Panc1 (cell line): ENCODE measurements around the gene CCSER2. TPM values are rescaled to one million over a fixed set of nuclear protein-coding genes. Genes with fewer than 3 reads are reported as not detected.

Experiments
- ATAC-seq: fragments of 200-7000 bp; cut with Tn5 transposase; 2 replicates; pipeline ENCODE4 v1.9.1; 2020; ENCODE audit warnings: mild to moderate bottlenecking, moderate library complexity
- BruUV-seq: library from RNA; stranded (reverse); fragments of 400-500 nt; replicated peaks from 2 replicates; lab custom pipeline; 2021; lab: Mats Ljungman, UMichigan
- CTCF ChIA-PET: fragments of 300-600 bp; sonication (Branson Sonifier 250); formaldehyde crosslinking; loops from one replicate; lab custom pipeline; 2022; ENCODE audit warnings: antibody characterized with exemption; lab: Charles Lee
- POLR2A ChIA-PET: fragments of 300-600 bp; sonication (Branson Sonifier 250); formaldehyde crosslinking; loops from one replicate; lab custom pipeline; 2022; ENCODE audit warnings: antibody characterized with exemption; lab: Charles Lee
- DNase-seq: peaks from one replicate; pipeline ENCODE4 v3.0.0-alpha.2; 2010; ENCODE audit warnings: low read depth, low spot score
- H3K27ac ChIP-seq: 2 replicates; pipeline ENCODE4 v1.5.1; 2011; ENCODE audit warnings: mild to moderate bottlenecking, low read length, inconsistent platforms
- H3K27me3 ChIP-seq: fragments of 200-500 bp; sonication (Bioruptor generic); 2 replicates; pipeline ENCODE4 v1.6.0; 2014; ENCODE audit warnings: low read length, inconsistent platforms; ENCODE audit not compliant: control insufficient read depth, insufficient read depth
- H3K36me3 ChIP-seq: fragments of 200-500 bp; sonication (Bioruptor generic); 2 replicates; pipeline ENCODE4 v1.5.1; 2014; ENCODE audit warnings: inconsistent platforms, mild to moderate bottlenecking, low read length, moderate library complexity; ENCODE audit not compliant: control insufficient read depth, insufficient read depth
- H3K4me1 ChIP-seq: 2 replicates; pipeline ENCODE4 v1.5.1; 2011; ENCODE audit warnings: inconsistent platforms, mild to moderate bottlenecking, low read length, moderate library complexity; ENCODE audit not compliant: control insufficient read depth, insufficient read depth
- H3K4me3 ChIP-seq, 2 experiments: 2 replicates each; pipeline ENCODE4 v1.5.1; 2011 to 2012; ENCODE audit warnings: low read depth in 2 of 2, low read length in 2 of 2, mild to moderate bottlenecking in 2 of 2, inconsistent platforms in 1 of 2, moderate library complexity in 1 of 2
- H3K9me3 ChIP-seq: fragments of 200-500 bp; sonication (Bioruptor generic); 2 replicates; pipeline ENCODE4 v1.5.1; 2014; ENCODE audit warnings: low read depth, mild to moderate bottlenecking, inconsistent platforms, low read length, moderate library complexity; ENCODE audit not compliant: control insufficient read depth, insufficient read depth
- POLR2AphosphoS5 ChIP-seq: IDR thresholded peaks from 2 replicates; pipeline ENCODE4 v1.6.1; 2012; ENCODE audit warnings: mild to moderate bottlenecking, low read depth, low read length, moderate library complexity
- SIN3A ChIP-seq: IDR thresholded peaks from 2 replicates; pipeline ENCODE4 v1.6.1; 2012; ENCODE audit warnings: low read depth, mild to moderate bottlenecking, low read length, moderate library complexity, borderline replicate concordance; ENCODE audit not compliant: insufficient read depth
- TCF7L2 ChIP-seq: IDR thresholded peaks from 2 replicates; pipeline ENCODE4 v1.6.1; 2011; ENCODE audit warnings: mild to moderate bottlenecking, low read depth, low read length, inconsistent platforms
- in situ Hi-C: cut with HindIII; loops from 2 replicates; pipeline ENCODE4 v1.10.0; 2016; ENCODE audit warnings: low sequenced_read_pairs, low pct_unique_long_range_greater_than_20kb
- intact Hi-C: fragments of 100-400 bp; cut with micrococcal nuclease; formaldehyde crosslinking; loops from one replicate; pipeline ENCODE4 v1.10.0; 2022; ENCODE audit not compliant: unreplicated experiment
- total RNA-seq: library from RNA; stranded (reverse); gene quantifications from one replicate; pipeline ENCODE4 v1.2.1, GENCODE V29; 2021; ENCODE audit not compliant: unreplicated experiment
- TF ChIP-seq, protein P1 (sequence below), 2 experiments: IDR thresholded peaks; 2 replicates each; pipeline ENCODE4 v1.6.1; 2011 to 2012; ENCODE audit warnings: low read depth in 2 of 2, control low read depth in 1 of 2, low read length in 1 of 2, mild to moderate bottlenecking in 1 of 2, moderate library complexity in 1 of 2; ENCODE audit not compliant: insufficient read depth in 1 of 2
- TF ChIP-seq, protein P2 (sequence below): fragments of 450-650 bp; IDR thresholded peaks from 2 replicates; pipeline ENCODE4 v1.5.1; 2017; ENCODE audit warnings: mild to moderate bottlenecking

The CCSER2 gene
- total RNA-seq, 1 experiment from 2014 or later = 63.7 TPM

DNA sequence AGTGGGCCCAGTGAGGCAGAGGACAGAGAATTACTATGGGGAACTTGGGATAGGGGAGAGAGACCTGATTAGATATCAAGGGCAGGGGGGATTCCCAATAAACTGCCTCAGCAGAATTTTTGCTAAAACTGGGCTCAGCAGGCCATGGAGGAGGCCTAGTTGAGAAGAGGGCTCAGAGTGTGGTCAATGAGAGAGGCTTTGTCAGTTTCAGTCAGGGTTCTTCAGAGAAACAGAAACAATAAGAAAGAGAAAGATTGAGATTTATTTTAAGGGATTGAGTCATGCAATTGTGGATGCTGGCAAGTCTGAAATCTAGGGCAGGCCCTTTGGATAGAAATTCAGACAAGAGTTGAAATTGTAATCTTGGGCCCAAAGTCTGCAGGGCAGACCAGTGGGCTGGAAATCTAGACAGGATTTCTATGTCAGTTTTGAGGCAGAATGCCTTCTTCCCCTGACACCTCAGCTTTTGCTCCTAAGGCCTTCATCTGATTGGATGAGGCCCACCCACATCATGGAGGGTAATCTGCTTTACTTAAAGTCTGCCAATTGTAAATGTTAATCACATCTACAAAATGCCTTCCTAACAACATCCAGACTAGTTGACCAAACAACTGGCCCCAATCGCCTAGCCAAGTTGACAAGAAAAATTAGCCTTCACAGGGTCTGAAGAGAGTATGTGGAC, 33.5 kb upstream of the CCSER2 start:
- peaks cover 3% of the 10 kb centered on the region; the same call in 1 of the 2 replicates for H3K27me3 ChIP-seq
- CTCF ChIA-PET = no interaction called here
- no TSS peak for BruUV-seq
- no peaks in the 10 kb centered on the region for H3K36me3 ChIP-seq
- TF ChIP-seq POLR2AphosphoS5 = no peak
- TF ChIP-seq TCF7L2 = no peak
- TF ChIP-seq SIN3A = no peak
- TF ChIP-seq, protein P1, sequence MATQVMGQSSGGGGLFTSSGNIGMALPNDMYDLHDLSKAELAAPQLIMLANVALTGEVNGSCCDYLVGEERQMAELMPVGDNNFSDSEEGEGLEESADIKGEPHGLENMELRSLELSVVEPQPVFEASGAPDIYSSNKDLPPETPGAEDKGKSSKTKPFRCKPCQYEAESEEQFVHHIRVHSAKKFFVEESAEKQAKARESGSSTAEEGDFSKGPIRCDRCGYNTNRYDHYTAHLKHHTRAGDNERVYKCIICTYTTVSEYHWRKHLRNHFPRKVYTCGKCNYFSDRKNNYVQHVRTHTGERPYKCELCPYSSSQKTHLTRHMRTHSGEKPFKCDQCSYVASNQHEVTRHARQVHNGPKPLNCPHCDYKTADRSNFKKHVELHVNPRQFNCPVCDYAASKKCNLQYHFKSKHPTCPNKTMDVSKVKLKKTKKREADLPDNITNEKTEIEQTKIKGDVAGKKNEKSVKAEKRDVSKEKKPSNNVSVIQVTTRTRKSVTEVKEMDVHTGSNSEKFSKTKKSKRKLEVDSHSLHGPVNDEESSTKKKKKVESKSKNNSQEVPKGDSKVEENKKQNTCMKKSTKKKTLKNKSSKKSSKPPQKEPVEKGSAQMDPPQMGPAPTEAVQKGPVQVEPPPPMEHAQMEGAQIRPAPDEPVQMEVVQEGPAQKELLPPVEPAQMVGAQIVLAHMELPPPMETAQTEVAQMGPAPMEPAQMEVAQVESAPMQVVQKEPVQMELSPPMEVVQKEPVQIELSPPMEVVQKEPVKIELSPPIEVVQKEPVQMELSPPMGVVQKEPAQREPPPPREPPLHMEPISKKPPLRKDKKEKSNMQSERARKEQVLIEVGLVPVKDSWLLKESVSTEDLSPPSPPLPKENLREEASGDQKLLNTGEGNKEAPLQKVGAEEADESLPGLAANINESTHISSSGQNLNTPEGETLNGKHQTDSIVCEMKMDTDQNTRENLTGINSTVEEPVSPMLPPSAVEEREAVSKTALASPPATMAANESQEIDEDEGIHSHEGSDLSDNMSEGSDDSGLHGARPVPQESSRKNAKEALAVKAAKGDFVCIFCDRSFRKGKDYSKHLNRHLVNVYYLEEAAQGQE (IDR thresholded peaks at IDR 0.05; ENCODE audit: insufficient read depth in 1 of 2, low read depth in 2 of 2, low read length in 1 of 2) = no peak
- TF ChIP-seq, protein P2, sequence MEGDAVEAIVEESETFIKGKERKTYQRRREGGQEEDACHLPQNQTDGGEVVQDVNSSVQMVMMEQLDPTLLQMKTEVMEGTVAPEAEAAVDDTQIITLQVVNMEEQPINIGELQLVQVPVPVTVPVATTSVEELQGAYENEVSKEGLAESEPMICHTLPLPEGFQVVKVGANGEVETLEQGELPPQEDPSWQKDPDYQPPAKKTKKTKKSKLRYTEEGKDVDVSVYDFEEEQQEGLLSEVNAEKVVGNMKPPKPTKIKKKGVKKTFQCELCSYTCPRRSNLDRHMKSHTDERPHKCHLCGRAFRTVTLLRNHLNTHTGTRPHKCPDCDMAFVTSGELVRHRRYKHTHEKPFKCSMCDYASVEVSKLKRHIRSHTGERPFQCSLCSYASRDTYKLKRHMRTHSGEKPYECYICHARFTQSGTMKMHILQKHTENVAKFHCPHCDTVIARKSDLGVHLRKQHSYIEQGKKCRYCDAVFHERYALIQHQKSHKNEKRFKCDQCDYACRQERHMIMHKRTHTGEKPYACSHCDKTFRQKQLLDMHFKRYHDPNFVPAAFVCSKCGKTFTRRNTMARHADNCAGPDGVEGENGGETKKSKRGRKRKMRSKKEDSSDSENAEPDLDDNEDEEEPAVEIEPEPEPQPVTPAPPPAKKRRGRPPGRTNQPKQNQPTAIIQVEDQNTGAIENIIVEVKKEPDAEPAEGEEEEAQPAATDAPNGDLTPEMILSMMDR = no peak
- H3K27ac ChIP-seq = no peak overlapping the region
- in situ Hi-C loops (no loop called here), intact Hi-C loops (no loop called here)
- H3K4me3 ChIP-seq = no peak overlapping the region
- DNase-seq (no peak), ATAC-seq (no peak)
- POLR2A ChIA-PET = interaction anchor here (0.6 kb wide), 1 partner anchor 16 kb away, joined by 3 read pairs; no protein-coding TSS in a partner anchor
- no peaks in the 10 kb centered on the region for H3K9me3 ChIP-seq
- no peaks in the 10 kb centered on the region for H3K4me1 ChIP-seq

DNA sequence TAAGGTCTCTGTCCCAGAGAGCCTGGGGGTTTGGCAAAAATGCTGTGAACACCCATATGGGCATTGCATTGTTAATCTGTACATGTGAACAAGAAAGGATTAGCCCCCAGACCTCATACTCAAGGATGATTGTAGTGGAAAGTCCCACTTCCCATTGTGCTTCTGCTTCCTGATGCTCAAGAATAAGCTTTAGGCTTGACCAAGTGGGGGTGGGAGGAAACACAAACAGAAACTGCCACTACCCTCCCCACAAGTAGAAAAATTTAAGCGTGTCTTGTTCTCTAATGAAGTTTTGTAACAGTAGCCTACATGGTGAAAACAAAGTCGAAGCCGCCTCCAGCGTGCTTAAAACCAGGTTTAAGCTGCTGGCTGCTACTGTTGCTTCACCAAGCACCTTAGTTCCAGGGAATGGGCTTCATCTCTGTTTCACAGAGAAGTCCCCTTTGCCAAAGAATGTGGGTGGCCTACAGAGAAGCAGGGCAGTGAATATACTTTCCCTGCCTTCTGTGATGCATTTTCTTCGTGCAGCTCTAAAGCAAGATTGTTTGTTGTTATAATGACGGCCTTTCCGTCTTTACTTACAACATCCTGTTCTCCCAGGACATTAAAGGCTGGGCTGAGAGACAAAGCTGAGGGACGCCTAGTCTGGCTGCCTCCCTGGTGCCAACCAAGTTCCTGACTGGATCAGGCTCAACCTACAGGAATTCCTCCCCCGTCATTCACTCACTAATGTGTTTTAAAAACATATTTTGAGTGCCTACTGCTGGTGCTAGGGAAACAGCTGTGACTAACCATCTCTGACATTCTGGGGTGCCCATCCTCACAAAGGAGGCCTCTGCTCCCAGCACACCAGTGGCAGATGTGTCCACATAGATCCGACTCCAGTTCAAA, 32.1 kb upstream of the CCSER2 start:
- POLR2A ChIA-PET = no interaction called here
- no TSS peak for BruUV-seq

More for the DNA sequence above, 32.1 kb upstream of the CCSER2 start:
- ATAC-seq (peak; percentile 53; the same call in 1 of the 2 replicates), DNase-seq (no peak)
- TF ChIP-seq TCF7L2 (no peak), SIN3A (no peak), POLR2AphosphoS5 (no peak)
- TF ChIP-seq, protein P2 = no peak
- TF ChIP-seq, protein P1 (IDR thresholded peaks at IDR 0.05; ENCODE audit: insufficient read depth in 1 of 2, low read depth in 2 of 2, low read length in 1 of 2) = no peak
- H3K27ac ChIP-seq = no peak overlapping the region
- H3K9me3 ChIP-seq = no peaks in the 10 kb centered on the region
- intact Hi-C loops = no loop called here
- H3K4me1 ChIP-seq = no peaks in the 10 kb centered on the region
- no peaks in the 10 kb centered on the region for H3K36me3 ChIP-seq
- in situ Hi-C loops = no loop called here
- peaks cover 3% of the 10 kb centered on the region; the same call in 1 of the 2 replicates for H3K27me3 ChIP-seq
- CTCF ChIA-PET = no interaction called here
- no peak overlapping the region for H3K4me3 ChIP-seq
